GM23248 (cell line): ENCODE results near the gene C16orf92. TPM values are rescaled to one million over a fixed set of nuclear protein-coding genes. Genes with fewer than 3 reads are reported as not detected.

Experiments
- DNase-seq: peaks from one replicate; pipeline ENCODE4 v3.0.0-alpha.2; 2015
- H2AFZ ChIP-seq: fragments of 200-600 bp; sonication (generic); 2 replicates; pipeline ENCODE4 v1.6.1; 2016; ENCODE audit warnings: antibody characterized with exemption
- H3F3A ChIP-seq: fragments of 200-600 bp; sonication (generic); 2 replicates; pipeline ENCODE4 v1.6.1; 2016; ENCODE audit warnings: mild to moderate bottlenecking, antibody characterized with exemption, mixed run types; ENCODE audit not compliant: insufficient read depth
- H3K27ac ChIP-seq: fragments of 200-600 bp; sonication (generic); 2 replicates; pipeline ENCODE4 v1.5.1; 2016; ENCODE audit warnings: mild to moderate bottlenecking
- H3K27me3 ChIP-seq: fragments of 200-600 bp; sonication (generic); replicated peaks from 2 replicates; pipeline ENCODE4 v1.6.1; 2016; ENCODE audit warnings: mild to moderate bottlenecking; ENCODE audit not compliant: insufficient read depth
- H3K36me3 ChIP-seq: fragments of 200-600 bp; sonication (generic); 2 replicates; pipeline ENCODE4 v1.6.1; 2016; ENCODE audit warnings: low read depth, mild to moderate bottlenecking
- H3K4me1 ChIP-seq: fragments of 200-600 bp; sonication (generic); 2 replicates; pipeline ENCODE4 v1.6.1; 2016; ENCODE audit warnings: mild to moderate bottlenecking; ENCODE audit not compliant: insufficient read depth
- H3K4me2 ChIP-seq: fragments of 200-600 bp; sonication (generic); one replicate; pipeline ENCODE4 v1.6.1; 2016; ENCODE audit warnings: mild to moderate bottlenecking; ENCODE audit not compliant: unreplicated experiment
- H3K4me3 ChIP-seq: fragments of 200-600 bp; sonication (generic); 2 replicates; pipeline ENCODE4 v1.5.1; 2016; ENCODE audit warnings: mild to moderate bottlenecking
- H3K79me2 ChIP-seq: fragments of 200-600 bp; sonication (generic); 2 replicates; pipeline ENCODE4 v1.6.1; 2016; ENCODE audit warnings: mild to moderate bottlenecking; ENCODE audit not compliant: insufficient read depth
- H3K9ac ChIP-seq: fragments of 200-600 bp; sonication (generic); 2 replicates; pipeline ENCODE4 v1.6.1; 2016; ENCODE audit warnings: mild to moderate bottlenecking
- H3K9me2 ChIP-seq: fragments of 200-600 bp; sonication (generic); 2 replicates; pipeline ENCODE4 v1.6.1; 2016; ENCODE audit warnings: mixed run types, mild to moderate bottlenecking, moderate library complexity; ENCODE audit not compliant: insufficient read depth
- H3K9me3 ChIP-seq: fragments of 200-600 bp; sonication (generic); one replicate; pipeline ENCODE4 v1.6.1; 2017; ENCODE audit warnings: low read depth
- H4K20me1 ChIP-seq: fragments of 200-600 bp; sonication (generic); 2 replicates; pipeline ENCODE4 v1.6.0; 2016; ENCODE audit not compliant: insufficient read depth
- EZH2 ChIP-seq: fragments of 200-600 bp; sonication (generic); IDR thresholded peaks from 2 replicates; pipeline ENCODE4 v1.6.1; 2018; ENCODE audit warnings: antibody characterized with exemption, mild to moderate bottlenecking; ENCODE audit not compliant: insufficient read depth, poor library complexity, severe bottlenecking
- EZH2phosphoT487 ChIP-seq: fragments of 200-600 bp; sonication (generic); IDR thresholded peaks from 2 replicates; pipeline ENCODE4 v1.6.1; 2018; ENCODE audit warnings: antibody characterized with exemption, moderate library complexity, mild to moderate bottlenecking, low read depth; ENCODE audit not compliant: insufficient read depth
- WGBS, 2 experiments: methylation state at CpG; one replicate each; pipeline ENCODE4 v1.1.6; 2015 to 2017; ENCODE audit warnings: low lambda C conversion rate in 2 of 2, low coverage in 1 of 2; ENCODE audit errors: missing lambda C conversion rate in 2 of 2; 5-methylcytosine and 5-hydroxymethylcytosine counted together
- in situ Hi-C: fragments of 300-500 bp; cut with MboI; formaldehyde crosslinking; loops from 2 replicates; pipeline ENCODE4 v1.15.0; 2020
- polyA plus RNA-seq: library from polyadenylated mRNA; unstranded; fragments of >200 nt; fragmentation: Nextera tagmentation; extraction: Ambion mirVana; gene quantifications from 2 replicates; pipeline ENCODE4 v1.2.1, GENCODE V29; 2016
- total RNA-seq: library from RNA; depleted of rRNA; stranded (reverse); fragments of >200 nt; shearing (Covaris generic); gene quantifications from 2 replicates; pipeline ENCODE4 v1.2.3, GENCODE V29; 2014

The C16orf92 gene
- total and polyA plus RNA-seq, 2 experiments from 2014 or later, result not detected

GRCh38 chr16:30009085-30009862, 13.7 kb upstream of the C16orf92 start:
- WGBS, 2 experiments, result 17 to 19% methylated on average over 24 to 26 of the region's 26 CpGs

GRCh38 chr16:30009990-30010843, 12.8 kb upstream of the C16orf92 start:
- WGBS, 2 experiments, result 2 to 6% methylated on average over 28 to 33 of the region's 34 CpGs
- Histone ChIP-seq H3K79me2 (no peaks in the 10 kb centered on the region), H2AFZ (no peak overlapping the region), H3F3A (no peaks in the 10 kb centered on the region), H3K9me3 (no peaks in the 10 kb centered on the region), H3K4me2 (peak overlapping the region; percentile 5), H3K27me3 (peaks cover 15% of the 10 kb centered on the region; the same call in 1 of the 2 replicates), H3K4me3 (peak overlapping the region; percentile 50), H3K27ac (no peak overlapping the region), H3K9ac (no peak overlapping the region), H3K4me1 (no peaks in the 10 kb centered on the region), H4K20me1 (no peaks in the 10 kb centered on the region), H3K36me3 (no peaks in the 10 kb centered on the region), H3K9me2 (no peaks in the 10 kb centered on the region)
- TF ChIP-seq EZH2phosphoT487 (no peak), EZH2 (peak; percentile 88)
- in situ Hi-C loops, result loop anchor here (10.0 kb wide), 1 partner anchor 195 kb away; the partner anchor contains the start of genes PAGR1 and PRRT2
- no peak for DNase-seq

More at GRCh38 chr16:30009085-30009862, 13.7 kb upstream of the C16orf92 start:
- Histone ChIP-seq H3K36me3 (no peaks in the 10 kb centered on the region), H3K4me1 (no peaks in the 10 kb centered on the region), H3K9ac (no peak overlapping the region), H3K4me3 (no peak overlapping the region), H4K20me1 (no peaks in the 10 kb centered on the region), H3K27ac (no peak overlapping the region), H3K9me3 (no peaks in the 10 kb centered on the region), H2AFZ (no peak overlapping the region), H3K4me2 (no peak overlapping the region), H3K9me2 (no peaks in the 10 kb centered on the region), H3K79me2 (no peaks in the 10 kb centered on the region), H3F3A (no peaks in the 10 kb centered on the region), H3K27me3 (peaks cover 15% of the 10 kb centered on the region; the same call in 1 of the 2 replicates)
- in situ Hi-C loops, result no loop called here
- TF ChIP-seq EZH2phosphoT487 (no peak), EZH2 (no peak)
- DNase-seq, result peak; percentile 43

- in situ Hi-C loops, result loop anchor here (10.0 kb wide), 1 partner anchor 196 kb away; the partner anchor contains the start of genes PAGR1 and PRRT2
- 2% methylated on average over 42 to 85 of the region's 99 CpGs for WGBS, 2 experiments
- peak; percentile 43 for DNase-seq
These were observed 11.9 kb upstream of the C16orf92 start, which contains the start of gene DOC2A for GRCh38 chr16:30010844-30011713. DOC2A (minus strand) TSS chr16:30011027; CDS start chr16:30010222, 805 bp downstream.

More at GRCh38 chr16:30010844-30011713, 11.9 kb upstream of the C16orf92 start, which contains the start of gene DOC2A:
- no peak for TF ChIP-seq EZH2
- TF ChIP-seq EZH2phosphoT487, result no peak
- Histone ChIP-seq H3F3A (no peaks in the 10 kb centered on the region), H3K4me3 (peak within 1 kb of the TSS; percentile 50), H3K36me3 (no peaks in the 10 kb centered on the region), H3K9me2 (no peaks in the 10 kb centered on the region), H3K79me2 (no peaks in the 10 kb centered on the region), H2AFZ (no peak within 1 kb of the TSS), H4K20me1 (no peaks in the 10 kb centered on the region), H3K27ac (no peak within 1 kb of the TSS), H3K9me3 (no peaks in the 10 kb centered on the region), H3K4me2 (peak within 1 kb of the TSS; percentile 70), H3K9ac (no peak within 1 kb of the TSS), H3K4me1 (no peaks in the 10 kb centered on the region), H3K27me3 (peaks cover 15% of the 10 kb centered on the region; the same call in 1 of the 2 replicates)
